Peyer's patch (tissue), 4 donors: Measurements from ENCODE around the gene ATP8B4. TPM values are rescaled to one million over a fixed set of nuclear protein-coding genes. Genes with fewer than 3 reads are reported as not detected.

ENCODE experiments used
- DNase-seq, 3 donors: peaks; one replicate each; pipeline ENCODE4 v3.0.0-alpha.2; 2017 to 2019
- H3K27ac ChIP-seq, 4 donors: fragments of 200-600 bp; sonication (generic); one replicate each; pipeline ENCODE4 v1.5.1; 2016 to 2019
- H3K27me3 ChIP-seq, 2 donors: fragments of 200-600 bp; sonication (generic); one replicate each; pipeline ENCODE4 v1.5.1; 2019
- H3K36me3 ChIP-seq, 3 donors: fragments of 200-600 bp; sonication (generic); one replicate each; pipeline ENCODE4 v1.5.1; 2016 to 2019
- H3K4me1 ChIP-seq, 4 donors: fragments of 200-600 bp; sonication (generic); one replicate each; pipeline ENCODE4 v1.5.1; 2016 to 2019
- H3K4me3 ChIP-seq, 4 donors: fragments of 200-600 bp; sonication (generic); 1 replicate in 3 of 4; 2 replicates in 1 of 4; pipeline ENCODE4 v1.5.1; 2016 to 2019; ENCODE audit warnings: mild to moderate bottlenecking in 1 of 4
- H3K9me3 ChIP-seq, 4 donors: fragments of 200-600 bp; sonication (generic); one replicate each; pipeline ENCODE4 v1.5.1; 2016 to 2019; ENCODE audit warnings: mild to moderate bottlenecking in 1 of 4
- CTCF ChIP-seq, 6 experiments: fragments of 450-650 bp in 4 of 6; fragments of 200-600 bp in 2 of 6; sonication (generic) in 1 of 6; IDR thresholded peaks; one replicate each; pipeline ENCODE4 v1.5.1; 2017 to 2019; ENCODE audit warnings: antibody characterized with exemption in 6 of 6, mild to moderate bottlenecking in 3 of 6, moderate library complexity in 1 of 6
- POLR2A ChIP-seq, 2 donors: fragments of 450-650 bp; IDR thresholded peaks; one replicate each; pipeline ENCODE4 v1.5.1; 2017; ENCODE audit warnings: antibody characterized with exemption in 2 of 2, mild to moderate bottlenecking in 2 of 2, moderate library complexity in 2 of 2
- total RNA-seq, 4 donors: library from RNA; depleted of rRNA; stranded (reverse); fragments of >200 nt; gene quantifications; one replicate each; pipeline ENCODE4 v1.1.0, GENCODE V29; 2016

ATP8B4 gene
- total RNA-seq, 4 donors from 2014 or later = 1.4 to 13.2 (median 8.7) TPM

- H3K27ac ChIP-seq = peak overlapping the region; percentile 5 to 51 (median 27)
- TF ChIP-seq CTCF (IDR thresholded peaks at IDR 0.05) = no peak
- TF ChIP-seq POLR2A (IDR thresholded peaks at IDR 0.05) = no peak
- no peak for DNase-seq
- no peaks in the 10 kb centered on the region for H3K4me1 ChIP-seq
- no peak overlapping the region for H3K4me3 ChIP-seq
- H3K9me3 ChIP-seq = no peaks in the 10 kb centered on the region
- no peaks in the 10 kb centered on the region for H3K27me3 ChIP-seq
- no peaks in the 10 kb centered on the region for H3K36me3 ChIP-seq
Measured at GRCh38 chr15:50057905-50058639, 61.0 kb downstream of the ATP8B4 start.

- no peak for DNase-seq
- H3K9me3 ChIP-seq = no peaks in the 10 kb centered on the region
- no peaks in the 10 kb centered on the region for H3K36me3 ChIP-seq
- no peak overlapping the region for H3K4me3 ChIP-seq
- H3K27ac ChIP-seq = peak overlapping the region in 2 of 4 donors; percentile 5 to 52
- H3K4me1 ChIP-seq = no peaks in the 10 kb centered on the region
- TF ChIP-seq POLR2A (IDR thresholded peaks at IDR 0.05) (no peak), CTCF (IDR thresholded peaks at IDR 0.05) (no peak)
- no peaks in the 10 kb centered on the region for H3K27me3 ChIP-seq
Measured at GRCh38 chr15:50057196-50057595, 61.8 kb downstream of the ATP8B4 start.

GRCh38 chr15:50055750-50056157 lies 63.3 kb downstream of the ATP8B4 start:
- Histone ChIP-seq H3K27me3 (no peaks in the 10 kb centered on the region), H3K36me3 (no peaks in the 10 kb centered on the region), H3K4me3 (no peak overlapping the region), H3K9me3 (no peaks in the 10 kb centered on the region), H3K4me1 (no peaks in the 10 kb centered on the region), H3K27ac (peak overlapping the region; percentile 4 to 60 (median 15))
- no peak for DNase-seq
- TF ChIP-seq POLR2A (IDR thresholded peaks at IDR 0.05) (no peak), CTCF (IDR thresholded peaks at IDR 0.05) (no peak)

GRCh38 chr15:50055332-50055731 lies 63.7 kb downstream of the ATP8B4 start:
- no peak for DNase-seq
- Histone ChIP-seq H3K27me3 (no peaks in the 10 kb centered on the region), H3K9me3 (no peaks in the 10 kb centered on the region), H3K4me3 (no peak overlapping the region), H3K4me1 (no peaks in the 10 kb centered on the region), H3K27ac (peak overlapping the region; percentile 4 to 60 (median 31)), H3K36me3 (no peaks in the 10 kb centered on the region)
- TF ChIP-seq CTCF (IDR thresholded peaks at IDR 0.05) (no peak), POLR2A (IDR thresholded peaks at IDR 0.05) (no peak)

- no peak for DNase-seq
- no peak for TF ChIP-seq POLR2A (IDR thresholded peaks at IDR 0.05)
- TF ChIP-seq CTCF (IDR thresholded peaks at IDR 0.05) = no peak
- H3K27ac ChIP-seq = peak overlapping the region in 1 of 4 donors; percentile 14
Measured at GRCh38 chr15:50053055-50053856, 65.8 kb downstream of the ATP8B4 start.

More at GRCh38 chr15:50053055-50053856, 65.8 kb downstream of the ATP8B4 start:
- Histone ChIP-seq H3K4me1 (no peaks in the 10 kb centered on the region), H3K27me3 (no peaks in the 10 kb centered on the region), H3K9me3 (no peaks in the 10 kb centered on the region), H3K36me3 (no peaks in the 10 kb centered on the region), H3K4me3 (no peak overlapping the region)
